HG02973 (cell line): Measurements from ENCODE around the gene TAS1R3.

Experiments used
- ATAC-seq: cut with Tn5 transposase; IDR thresholded peaks from one replicate; pipeline ENCODE4 v1.9.1; 2021; ENCODE audit warnings: moderate library complexity; ENCODE audit not compliant: unreplicated experiment

The TAS1R3 gene

DNA sequence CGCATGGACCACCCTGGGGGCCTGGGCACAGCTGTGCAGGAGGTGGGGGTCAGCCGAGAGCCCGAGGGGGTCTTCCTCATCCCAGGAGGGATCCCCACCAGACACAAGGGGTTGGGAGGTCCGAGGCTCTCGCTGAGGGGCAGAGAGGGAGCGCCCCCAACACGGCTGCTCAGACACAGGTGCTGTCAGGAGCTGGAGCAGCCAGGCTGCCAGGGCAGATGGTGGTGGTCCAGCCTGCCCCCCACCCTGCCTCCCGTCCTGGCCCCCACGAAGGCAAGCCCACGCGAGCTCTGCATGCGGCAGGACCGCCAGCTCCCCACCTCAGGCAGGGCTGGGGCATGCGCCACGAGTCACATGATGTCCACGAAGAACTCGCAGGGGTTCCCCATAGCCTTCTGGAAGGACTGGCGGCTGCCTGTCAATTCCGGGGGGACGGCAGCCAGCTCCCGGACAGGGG is 4.7 kb downstream of the TAS1R3 start:
- no peak for ATAC-seq

- no peak for ATAC-seq
Observed at GRCh38 chr1:1336446-1336845, 5.4 kb downstream of the TAS1R3 start.

- no peak for ATAC-seq
Observed at GRCh38 chr1:1336931-1337792, 6.1 kb downstream of the TAS1R3 start.

- ATAC-seq = no peak
Observed at GRCh38 chr1:1337793-1338147, 6.7 kb downstream of the TAS1R3 start.

- no peak for ATAC-seq
Observed at GRCh38 chr1:1338278-1338677, 7.2 kb downstream of the TAS1R3 start.

DNA sequence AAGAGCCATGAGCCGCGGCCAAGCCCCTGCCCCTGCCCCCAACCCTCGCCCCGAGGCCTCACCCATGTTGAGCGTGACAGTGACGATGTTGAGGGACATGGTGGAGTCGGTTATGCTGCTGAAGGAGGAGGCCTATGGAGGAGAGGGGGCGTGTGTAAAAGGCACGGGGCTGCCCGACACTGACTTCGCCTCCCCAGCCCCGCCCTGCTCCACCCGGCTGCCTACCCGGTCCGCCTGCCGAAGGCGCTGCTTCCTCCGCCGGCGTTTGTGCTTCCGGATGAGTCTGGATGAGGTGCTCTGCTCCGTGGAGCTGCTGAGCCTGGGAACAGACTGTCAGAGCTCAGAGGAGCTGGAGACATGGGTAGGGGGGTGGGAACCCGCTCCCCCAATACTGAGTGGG is 9.1 kb downstream of the TAS1R3 start:
- ATAC-seq = no peak

DNA sequence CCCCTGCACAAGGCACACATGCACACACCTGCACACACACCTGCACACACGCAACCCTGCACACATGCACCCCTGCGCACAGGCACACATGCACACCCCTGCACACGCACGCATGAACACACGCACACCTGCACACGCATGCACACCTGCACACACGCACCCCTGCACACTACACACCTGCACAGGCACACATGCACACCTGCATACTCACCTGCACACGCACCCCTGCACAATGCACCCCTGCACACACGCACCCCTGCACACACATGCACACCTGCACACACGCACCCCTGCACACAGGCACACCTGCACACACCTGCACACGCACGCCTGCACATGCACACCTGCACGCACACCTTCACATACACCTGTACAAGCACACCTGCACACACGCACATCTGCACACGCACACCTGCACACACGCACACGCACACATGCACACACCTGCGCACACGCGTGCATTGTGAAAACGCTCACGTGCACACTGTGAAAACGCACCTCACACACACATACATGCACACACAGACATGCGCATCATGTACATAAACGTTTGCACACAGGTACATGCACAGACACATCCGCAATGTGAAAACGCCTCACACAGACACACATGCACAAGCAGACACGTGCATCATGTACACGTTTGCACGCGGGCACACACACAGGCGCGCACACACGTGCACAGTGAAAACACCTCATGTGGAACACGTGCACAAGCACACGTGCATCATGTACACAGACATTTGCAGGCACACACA is 9.9 kb downstream of the TAS1R3 start:
- ATAC-seq = no peak

- ATAC-seq = no peak
Observed at GRCh38 chr1:1341549-1342021, 10.5 kb downstream of the TAS1R3 start.

DNA sequence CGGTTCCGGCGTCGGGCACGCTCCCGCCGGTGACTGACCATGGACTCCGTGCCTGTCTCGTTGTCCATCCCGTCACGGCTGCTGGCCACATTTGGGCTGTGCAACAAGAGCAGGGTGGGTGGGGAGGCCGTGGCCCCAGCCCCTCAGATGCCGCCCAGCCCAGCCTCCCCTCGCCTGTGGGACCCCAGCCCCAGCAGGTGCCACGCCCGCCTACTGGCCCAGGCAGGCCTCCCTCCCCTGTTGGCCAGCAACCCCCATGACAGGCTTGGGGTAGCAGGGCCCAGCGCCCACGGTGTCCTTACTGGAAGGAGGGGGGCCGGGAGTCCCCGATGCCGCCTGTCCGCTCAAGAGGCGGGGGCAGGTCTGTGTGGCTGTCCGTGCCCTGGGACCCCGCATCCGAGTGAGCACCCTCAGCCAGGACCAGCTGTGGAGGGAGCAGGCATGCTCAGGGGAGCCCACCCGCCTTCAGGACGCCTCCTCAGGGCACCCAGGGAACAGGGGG is 11.0 kb downstream of the TAS1R3 start:
- no peak for ATAC-seq

DNA sequence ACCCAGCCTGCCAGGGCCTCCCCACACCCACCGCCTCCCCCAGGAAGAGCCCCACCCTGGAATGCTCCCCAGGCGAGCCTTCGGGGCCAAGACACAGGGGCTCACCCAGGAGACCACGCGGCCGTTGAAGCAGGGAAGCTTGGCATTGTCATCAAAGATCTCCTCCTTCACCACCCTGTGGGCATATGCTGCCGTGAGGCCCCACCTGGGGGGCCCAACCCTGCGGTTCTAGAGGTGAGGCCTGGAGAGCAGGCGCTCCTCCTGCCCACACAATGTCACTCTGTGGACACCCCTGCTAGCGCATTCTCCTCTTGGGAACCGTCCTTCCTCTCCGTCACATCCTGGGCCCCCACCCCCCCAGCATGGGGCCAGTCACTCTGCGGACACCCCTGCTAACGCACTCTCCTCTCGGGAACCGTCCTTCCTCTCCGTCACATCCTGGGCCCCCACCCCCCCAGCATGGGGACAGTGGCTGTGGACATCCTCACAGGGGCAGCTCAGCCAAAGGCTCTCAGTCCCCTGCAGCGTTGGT is 11.6 kb downstream of the TAS1R3 start:
- no peak for ATAC-seq

GRCh38 chr1:1343811-1344421 is 12.8 kb downstream of the TAS1R3 start:
- ATAC-seq = no peak

DNA sequence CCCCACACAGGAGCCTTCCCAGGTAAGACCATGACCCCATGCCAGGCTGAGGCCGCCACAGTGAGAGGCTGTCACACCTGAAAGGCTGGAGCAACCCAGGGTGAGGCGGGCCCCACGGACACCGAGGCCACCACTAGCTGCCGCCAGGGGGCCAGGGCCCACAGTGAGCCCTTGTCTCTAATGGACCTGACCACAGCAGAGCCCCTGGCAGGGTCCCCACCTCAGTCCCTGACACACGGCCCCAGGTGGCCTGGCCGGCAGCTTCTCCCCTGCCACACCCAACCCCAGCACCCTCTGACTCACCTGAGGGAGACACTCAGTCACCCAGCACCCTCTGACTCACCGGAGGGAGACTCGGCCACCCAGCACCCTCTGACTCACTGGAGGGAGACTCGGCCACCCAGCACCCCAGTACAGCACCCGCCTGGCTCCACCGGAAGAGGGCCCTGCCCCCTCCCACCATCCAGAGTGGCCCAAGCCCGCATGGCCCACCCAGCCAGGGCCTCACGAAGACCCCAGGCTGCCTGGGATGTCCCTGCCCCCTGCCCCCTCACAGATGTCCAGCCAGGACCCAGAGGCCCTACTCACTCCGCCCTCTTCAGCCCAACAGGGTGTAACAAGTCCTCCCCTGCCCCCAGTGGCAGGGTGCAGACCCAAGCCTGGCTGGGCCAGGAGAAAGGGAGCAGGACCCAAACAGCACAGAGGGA is 13.7 kb downstream of the TAS1R3 start:
- no peak for ATAC-seq

DNA sequence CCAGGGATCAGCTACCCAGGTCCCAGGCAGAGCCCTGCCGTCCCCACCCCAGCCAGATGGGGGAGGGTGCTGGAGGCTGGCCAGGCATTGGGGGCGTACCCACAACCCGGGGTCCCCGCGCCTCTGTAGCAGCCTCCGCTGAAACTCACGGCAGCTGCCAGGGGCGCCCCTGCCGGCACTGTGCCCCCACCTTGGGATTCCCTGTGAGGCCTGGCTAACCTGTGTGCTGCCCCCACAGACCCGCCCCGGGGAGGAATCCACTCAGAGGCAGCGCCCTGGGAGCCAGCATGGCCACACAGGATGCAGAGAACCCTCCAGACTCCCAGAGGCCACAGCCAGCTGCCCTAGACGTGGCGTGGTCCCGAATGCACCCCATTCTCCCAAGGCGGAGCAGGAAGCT is 14.3 kb downstream of the TAS1R3 start:
- ATAC-seq = no peak

DNA sequence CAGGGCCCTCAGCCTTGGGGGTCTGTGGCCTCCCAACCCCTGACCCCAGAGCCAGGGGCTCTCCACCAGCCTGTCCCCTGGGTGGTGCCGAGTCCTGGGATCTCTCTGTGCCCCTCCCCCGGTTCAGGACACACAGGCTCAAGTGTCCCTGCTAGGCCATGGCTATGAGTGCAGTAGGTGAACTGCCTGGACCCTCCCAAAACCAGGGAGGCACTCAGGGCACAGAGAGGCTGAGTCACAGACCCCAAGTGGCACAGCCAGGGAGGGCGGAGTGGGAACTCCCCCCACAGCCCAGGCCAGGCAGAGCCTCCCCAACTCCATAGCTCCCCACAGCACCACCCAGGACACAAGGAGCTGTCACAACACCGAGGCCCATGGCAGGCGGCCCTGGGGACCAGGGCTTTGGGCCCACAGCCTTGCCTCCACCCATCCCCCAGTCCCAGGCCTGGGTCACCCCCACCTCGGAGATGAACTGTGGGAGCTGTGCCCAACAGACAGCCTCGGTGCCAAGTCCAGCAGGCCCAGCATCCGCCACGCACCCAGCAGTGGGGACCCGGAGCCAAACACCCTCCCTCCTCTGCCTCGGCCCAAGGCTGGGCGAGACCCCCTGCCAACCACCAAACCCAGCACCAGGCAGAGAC is 14.9 kb downstream of the TAS1R3 start:
- no peak for ATAC-seq

- ATAC-seq = no peak
Observed at GRCh38 chr1:1346501-1346890, 15.4 kb downstream of the TAS1R3 start.

GRCh38 chr1:1347026-1347595 is 16.0 kb downstream of the TAS1R3 start:
- no peak for ATAC-seq

DNA sequence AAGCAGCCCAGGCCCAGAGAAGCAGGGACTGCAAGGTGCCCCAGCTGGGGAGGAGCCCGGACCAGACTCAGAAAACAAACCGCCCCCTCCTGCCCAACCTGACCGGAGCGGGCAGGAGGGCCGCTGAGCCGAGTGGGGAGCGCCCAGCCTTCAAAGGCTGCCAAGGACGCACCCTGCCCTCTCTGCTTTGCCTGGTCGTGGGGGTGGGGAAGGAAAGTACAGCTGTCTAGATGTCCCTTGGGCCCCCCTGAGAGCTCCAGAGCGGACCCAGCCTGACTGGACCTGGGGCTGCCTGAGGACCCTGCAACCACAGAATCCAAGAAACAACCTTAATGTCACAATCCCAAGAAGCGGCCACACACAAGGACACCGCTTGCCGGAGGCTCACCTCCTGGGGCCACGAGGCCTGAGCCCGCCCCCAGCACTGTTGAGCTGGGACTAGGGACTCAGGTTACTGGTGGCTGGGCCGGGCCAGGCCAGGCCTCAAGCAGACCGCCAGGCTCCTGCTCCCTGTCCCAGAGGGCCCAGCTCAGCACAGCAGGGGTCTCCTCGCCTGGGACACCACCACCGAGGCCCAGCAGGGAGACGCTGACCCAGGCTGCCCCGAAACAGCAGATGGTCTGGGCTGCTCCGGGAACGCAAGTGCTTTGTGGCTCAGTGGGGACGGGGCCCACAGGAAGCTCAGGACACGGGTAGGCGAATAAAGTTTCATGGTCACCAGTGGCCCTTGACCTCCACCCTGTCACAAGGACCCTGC is 16.8 kb downstream of the TAS1R3 start:
- no peak for ATAC-seq

- ATAC-seq = peak; percentile 15
Observed at GRCh38 chr1:1348420-1349255, 17.6 kb downstream of the TAS1R3 start.
